ENCODE data around the gene TCP11X1.
"Not testable (repeated sequence)": the region's sequence is repeated elsewhere in the genome, so short reads cannot be mapped to it uniquely, and the experiment has no call there.

GRCh38 chrX:102207940-102208339 lies 7.2 kb upstream of the TCP11X1 start:
- TF ChIP-seq CTCF (IDR thresholded peaks at IDR 0.05); RAD21 (conservative IDR thresholded peaks at IDR 0.05 in 1 of 2, IDR thresholded peaks at IDR 0.05 in 1 of 2); MAX (IDR thresholded peaks at IDR 0.05); MYC (IDR thresholded peaks at IDR 0.05; ENCODE audit: borderline replicate concordance, low read length): not testable (repeated sequence)
